ENCODE measurements around the gene ZNF286A.
"Not testable (repeated sequence)": the region's sequence is repeated elsewhere in the genome, so short reads cannot be mapped to it uniquely, and the experiment has no call there.

ZNF286A gene

GRCh38 chr17:15699937-15700336, 385 bp downstream of the ZNF286A start:
- not testable (repeated sequence) for DNase-seq (ENCODE audit: low spot score)

- not testable (repeated sequence) for DNase-seq (ENCODE audit: low spot score)
Measured at GRCh38 chr17:15704239-15704638, 4.7 kb downstream of the ZNF286A start.

- DNase-seq (ENCODE audit: low spot score) = not testable (repeated sequence)
Measured at GRCh38 chr17:15704813-15705212, 5.3 kb downstream of the ZNF286A start.

- DNase-seq (ENCODE audit: low spot score) = not testable (repeated sequence)
Measured at GRCh38 chr17:15708879-15709278, 9.3 kb downstream of the ZNF286A start.

GRCh38 chr17:15716601-15717563, 17.3 kb downstream of the ZNF286A start:
- DNase-seq (ENCODE audit: low spot score) = not testable (repeated sequence)

GRCh38 chr17:15730535-15730934, 31.0 kb downstream of the ZNF286A start:
- not testable (repeated sequence) for DNase-seq (ENCODE audit: low spot score)

- DNase-seq (ENCODE audit: low spot score) = not testable (repeated sequence)
Measured at GRCh38 chr17:15731900-15732299, 32.3 kb downstream of the ZNF286A start, which contains the start of gene TBC1D26. TBC1D26 (plus strand) TSS chr17:15732283; CDS start chr17:15735349, 3,066 bp downstream.

- DNase-seq (ENCODE audit: low spot score) = not testable (repeated sequence)
Measured at GRCh38 chr17:15733174-15733789, 33.7 kb downstream of the ZNF286A start.

- DNase-seq (ENCODE audit: low spot score) = not testable (repeated sequence)
Measured at GRCh38 chr17:15736578-15736977, 37.0 kb downstream of the ZNF286A start.

- no peak for DNase-seq (ENCODE audit: low spot score)
Measured at GRCh38 chr17:15738066-15738465, 38.5 kb downstream of the ZNF286A start.

- not testable (repeated sequence) for DNase-seq (ENCODE audit: low spot score)
Measured at GRCh38 chr17:15739259-15739658, 39.7 kb downstream of the ZNF286A start.

GRCh38 chr17:15740041-15740440, 40.5 kb downstream of the ZNF286A start:
- not testable (repeated sequence) for DNase-seq (ENCODE audit: low spot score)

- no peak for DNase-seq (ENCODE audit: low spot score)
Measured at GRCh38 chr17:15740570-15741120, 41.1 kb downstream of the ZNF286A start.

GRCh38 chr17:15741624-15742023, 42.1 kb downstream of the ZNF286A start:
- no peak for DNase-seq (ENCODE audit: low spot score)

GRCh38 chr17:15742051-15742795, 42.7 kb downstream of the ZNF286A start:
- no peak for DNase-seq (ENCODE audit: low spot score)

GRCh38 chr17:15742921-15743320, 43.4 kb downstream of the ZNF286A start:
- DNase-seq (ENCODE audit: low spot score) = no peak

- no peak for DNase-seq (ENCODE audit: low spot score)
Measured at GRCh38 chr17:15744074-15744676, 44.6 kb downstream of the ZNF286A start.

- DNase-seq (ENCODE audit: low spot score) = no peak
Measured at GRCh38 chr17:15744885-15745284, 45.3 kb downstream of the ZNF286A start.

GRCh38 chr17:15749403-15749802, 49.9 kb downstream of the ZNF286A start:
- not testable (repeated sequence) for DNase-seq (ENCODE audit: low spot score)

GRCh38 chr17:15768865-15769533, 69.4 kb downstream of the ZNF286A start:
- DNase-seq (ENCODE audit: low spot score) = not testable (repeated sequence)

Measured in SW480 (cell line).